Measurements from ENCODE around the gene FAM222B. TPM values are rescaled to one million over a fixed set of nuclear protein-coding genes. Genes with fewer than 3 reads are reported as not detected.
"Not testable (repeated sequence)": the region's sequence is repeated elsewhere in the genome, so short reads cannot be mapped to it uniquely, and the experiment has no call there.

FAM222B gene
- total RNA-seq, 2 donors from 2014 or later = 18.7 to 25.1 TPM

DNA sequence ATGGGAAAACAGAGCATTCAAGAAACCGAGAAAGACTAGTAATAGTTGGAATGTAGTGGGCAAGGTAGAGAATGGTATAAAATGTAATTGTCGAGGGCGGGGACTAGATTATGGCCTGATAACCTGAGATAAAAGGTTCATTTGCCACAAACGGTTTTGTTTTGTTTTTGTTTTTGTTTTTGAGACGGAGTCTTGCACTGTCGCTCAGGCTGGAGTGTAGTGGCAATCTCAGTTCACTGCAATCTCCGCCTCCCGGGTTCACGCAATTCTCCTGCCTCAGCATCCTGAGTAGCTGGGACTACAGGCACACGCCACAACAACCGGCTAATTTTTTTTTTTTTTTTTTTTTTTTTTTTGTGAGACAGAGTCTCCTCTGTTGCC is 112.7 kb downstream of the FAM222B start:
- Mint-ChIP-seq H3K27me3 (no peaks in the 10 kb centered on the region), H3K4me1 (peaks cover 10% of the 10 kb centered on the region), H3K9me3 (no peaks in the 10 kb centered on the region), H3K27ac (peak overlapping the region; percentile 27), H3K36me3 (ENCODE audit: low read depth) (peaks cover 34% of the 10 kb centered on the region), H3K4me3 (peak overlapping the region; percentile 100)
- ATAC-seq (replicated peaks) = no peak

- H3K4me3 Mint-ChIP-seq = peak within 1 kb of the TSS; percentile 100
- H3K27me3 Mint-ChIP-seq = no peaks in the 10 kb centered on the region
- peak within 1 kb of the TSS; percentile 99 for H3K27ac Mint-ChIP-seq
- peaks cover 21% of the 10 kb centered on the region for H3K4me1 Mint-ChIP-seq
- ATAC-seq (replicated peaks) = peak; percentile 49
- H3K9me3 Mint-ChIP-seq = no peaks in the 10 kb centered on the region
- H3K36me3 Mint-ChIP-seq (ENCODE audit: low read depth) = peaks cover 40% of the 10 kb centered on the region
These were observed 114.0 kb downstream of the FAM222B start, which contains the start of gene NEK8 for GRCh38 chr17:28728364-28729200. Gene NEK8 (plus strand): TSS chr17:28728788. CDS start chr17:28728814, 26 bp downstream.

DNA sequence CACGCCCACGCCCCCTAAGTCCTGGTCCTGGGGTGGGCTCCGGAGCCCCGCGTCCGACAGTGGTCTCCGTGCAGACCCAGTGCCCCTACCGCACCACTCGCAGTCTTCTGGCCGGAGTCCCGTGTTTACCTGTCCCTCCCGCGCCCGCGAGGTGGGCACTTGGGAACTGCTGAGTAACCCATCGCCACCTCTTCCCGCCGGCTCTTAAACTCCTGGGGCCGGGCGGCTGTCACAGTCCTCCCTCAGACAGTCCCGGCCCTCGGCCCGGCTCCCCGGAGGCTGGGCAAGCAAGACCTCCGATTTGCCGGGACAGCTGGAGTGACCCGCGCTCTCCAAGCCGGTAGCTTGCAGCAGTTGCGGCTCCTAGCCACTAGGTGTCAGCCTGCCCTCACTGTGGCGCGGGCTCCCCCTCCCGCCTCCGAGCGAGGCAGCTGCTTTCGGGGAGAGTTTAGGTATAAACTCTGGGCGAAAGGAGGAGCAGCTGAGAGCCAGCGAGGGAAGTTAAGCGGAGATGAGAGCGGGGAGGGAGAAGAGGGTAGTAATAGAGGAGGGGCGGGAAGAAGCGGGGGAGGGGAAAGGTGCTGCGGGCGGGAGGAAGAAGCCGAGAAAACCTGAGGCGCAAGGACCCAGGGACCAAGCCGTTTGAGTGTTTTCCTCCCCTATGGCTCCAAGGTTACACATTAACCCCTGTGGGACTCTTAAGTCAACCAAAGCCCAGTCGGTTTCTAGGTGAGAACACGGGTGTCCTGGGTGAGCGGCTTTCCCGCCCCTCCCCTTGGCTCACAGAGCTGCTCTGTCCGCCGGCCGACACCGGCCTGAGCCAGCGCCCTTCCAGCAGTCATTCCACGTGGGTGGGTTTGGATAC is 115.7 kb downstream of the FAM222B start:
- Mint-ChIP-seq H3K4me3 (peak overlapping the region; percentile 100), H3K36me3 (ENCODE audit: low read depth) (peaks cover 58% of the 10 kb centered on the region), H3K4me1 (peaks cover 27% of the 10 kb centered on the region), H3K9me3 (no peaks in the 10 kb centered on the region), H3K27ac (peak overlapping the region; percentile 99), H3K27me3 (no peaks in the 10 kb centered on the region)
- ATAC-seq (replicated peaks) = peak; percentile 32

DNA sequence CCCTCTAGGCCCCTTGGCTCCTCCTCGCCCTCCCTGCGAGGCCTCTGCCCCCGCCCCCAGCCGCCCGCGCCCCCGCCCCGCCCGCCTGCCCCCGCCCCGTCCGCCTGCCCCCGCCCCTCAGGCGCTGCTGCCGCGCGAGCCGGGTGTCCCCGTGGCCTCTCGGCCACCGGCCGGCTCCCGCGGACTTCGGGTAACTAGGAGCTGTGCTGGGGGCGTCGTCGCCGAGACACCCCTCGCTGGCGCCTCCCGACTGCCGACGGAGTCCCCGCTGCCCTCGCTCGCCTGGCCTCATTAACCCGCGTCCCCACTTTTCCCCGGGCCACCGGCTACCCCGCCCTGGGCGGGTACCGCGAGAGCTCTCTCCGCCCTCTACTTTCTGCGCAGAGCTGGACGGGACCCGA is 116.4 kb downstream of the FAM222B start, which contains the start of gene TLCD1:
Gene TLCD1 (minus strand): TSS at position 8 of the 401 bp plus-strand sequence. CDS start 136 bp downstream, outside the sequence.
- H3K27me3 Mint-ChIP-seq = no peaks in the 10 kb centered on the region
- H3K4me3 Mint-ChIP-seq = peak within 1 kb of the TSS; percentile 100
- peak; percentile 27 for ATAC-seq (replicated peaks)
- peaks cover 64% of the 10 kb centered on the region for H3K36me3 Mint-ChIP-seq (ENCODE audit: low read depth)
- H3K9me3 Mint-ChIP-seq = no peaks in the 10 kb centered on the region
- H3K27ac Mint-ChIP-seq = peak within 1 kb of the TSS; percentile 99
- H3K4me1 Mint-ChIP-seq = peaks cover 27% of the 10 kb centered on the region

- Mint-ChIP-seq H3K4me1 (peaks cover 27% of the 10 kb centered on the region), H3K4me3 (peak overlapping the region; percentile 100), H3K9me3 (no peaks in the 10 kb centered on the region), H3K27ac (peak overlapping the region; percentile 67), H3K36me3 (ENCODE audit: low read depth) (peaks cover 69% of the 10 kb centered on the region), H3K27me3 (no peaks in the 10 kb centered on the region)
- no peak for ATAC-seq (replicated peaks)
These were observed 116.8 kb downstream of the FAM222B start for GRCh38 chr17:28725660-28726225.

- H3K4me3 Mint-ChIP-seq = peak overlapping the region; percentile 100
- H3K9me3 Mint-ChIP-seq = no peaks in the 10 kb centered on the region
- peak overlapping the region; percentile 67 for H3K27ac Mint-ChIP-seq
- H3K27me3 Mint-ChIP-seq = no peaks in the 10 kb centered on the region
- peaks cover 27% of the 10 kb centered on the region for H3K4me1 Mint-ChIP-seq
- H3K36me3 Mint-ChIP-seq (ENCODE audit: low read depth) = peaks cover 74% of the 10 kb centered on the region
- ATAC-seq (replicated peaks) = no peak
These were observed 117.4 kb downstream of the FAM222B start for GRCh38 chr17:28725166-28725659.

GRCh38 chr17:28724500-28725165 is 118.0 kb downstream of the FAM222B start:
- Mint-ChIP-seq H3K36me3 (ENCODE audit: low read depth) (peaks cover 80% of the 10 kb centered on the region), H3K27ac (peak overlapping the region; percentile 67), H3K4me1 (peaks cover 23% of the 10 kb centered on the region), H3K27me3 (no peaks in the 10 kb centered on the region), H3K9me3 (no peaks in the 10 kb centered on the region), H3K4me3 (peak overlapping the region; percentile 100)
- no peak for ATAC-seq (replicated peaks)

GRCh38 chr17:28723836-28724499 is 118.6 kb downstream of the FAM222B start:
- not testable (repeated sequence) for H3K27me3 Mint-ChIP-seq; ATAC-seq (replicated peaks); H3K9me3 Mint-ChIP-seq
- peak overlapping the region; percentile 67 for H3K27ac Mint-ChIP-seq
- H3K4me1 Mint-ChIP-seq = peaks cover 24% of the 10 kb centered on the region
- peak overlapping the region; percentile 100 for H3K4me3 Mint-ChIP-seq
- H3K36me3 Mint-ChIP-seq (ENCODE audit: low read depth) = peaks cover 83% of the 10 kb centered on the region

- H3K27me3 Mint-ChIP-seq = no peaks in the 10 kb centered on the region
- H3K9me3 Mint-ChIP-seq = no peaks in the 10 kb centered on the region
- H3K4me3 Mint-ChIP-seq = peak overlapping the region; percentile 100
- ATAC-seq (replicated peaks) = no peak
- H3K27ac Mint-ChIP-seq = peak overlapping the region; percentile 40
- peaks cover 81% of the 10 kb centered on the region for H3K36me3 Mint-ChIP-seq (ENCODE audit: low read depth)
- peaks cover 26% of the 10 kb centered on the region for H3K4me1 Mint-ChIP-seq
These were observed 119.3 kb downstream of the FAM222B start for GRCh38 chr17:28723159-28723835.

- peak overlapping the region; percentile 100 for H3K4me3 Mint-ChIP-seq
- no peaks in the 10 kb centered on the region for H3K9me3 Mint-ChIP-seq
- peaks cover 74% of the 10 kb centered on the region for H3K36me3 Mint-ChIP-seq (ENCODE audit: low read depth)
- H3K27me3 Mint-ChIP-seq = no peaks in the 10 kb centered on the region
- ATAC-seq (replicated peaks) = no peak
- peaks cover 30% of the 10 kb centered on the region for H3K4me1 Mint-ChIP-seq
- peak overlapping the region; percentile 99 for H3K27ac Mint-ChIP-seq
These were observed 120.0 kb downstream of the FAM222B start for GRCh38 chr17:28722417-28723158.

DNA sequence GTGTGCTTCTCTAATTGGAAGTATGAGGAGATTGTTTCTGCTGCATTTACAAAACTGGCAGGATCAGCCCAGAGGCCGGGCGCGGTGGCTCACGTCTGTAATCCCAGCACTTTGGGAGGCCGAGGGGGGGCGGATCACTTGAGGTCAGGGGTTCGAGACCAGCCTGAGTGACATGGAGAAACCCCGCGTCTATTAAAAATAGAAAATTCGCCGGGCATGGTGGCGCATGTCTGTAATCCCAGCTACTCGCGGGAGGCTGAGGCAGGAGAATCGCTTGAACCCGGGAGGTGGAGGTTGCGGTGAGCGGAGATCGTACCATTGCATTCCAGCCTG is 121.6 kb downstream of the FAM222B start:
- peaks cover 65% of the 10 kb centered on the region for H3K36me3 Mint-ChIP-seq (ENCODE audit: low read depth)
- peak overlapping the region; percentile 99 for H3K27ac Mint-ChIP-seq
- H3K4me1 Mint-ChIP-seq = peaks cover 30% of the 10 kb centered on the region
- ATAC-seq (replicated peaks); H3K9me3 Mint-ChIP-seq; H3K27me3 Mint-ChIP-seq: not testable (repeated sequence)
- H3K4me3 Mint-ChIP-seq = peak overlapping the region; percentile 100

DNA sequence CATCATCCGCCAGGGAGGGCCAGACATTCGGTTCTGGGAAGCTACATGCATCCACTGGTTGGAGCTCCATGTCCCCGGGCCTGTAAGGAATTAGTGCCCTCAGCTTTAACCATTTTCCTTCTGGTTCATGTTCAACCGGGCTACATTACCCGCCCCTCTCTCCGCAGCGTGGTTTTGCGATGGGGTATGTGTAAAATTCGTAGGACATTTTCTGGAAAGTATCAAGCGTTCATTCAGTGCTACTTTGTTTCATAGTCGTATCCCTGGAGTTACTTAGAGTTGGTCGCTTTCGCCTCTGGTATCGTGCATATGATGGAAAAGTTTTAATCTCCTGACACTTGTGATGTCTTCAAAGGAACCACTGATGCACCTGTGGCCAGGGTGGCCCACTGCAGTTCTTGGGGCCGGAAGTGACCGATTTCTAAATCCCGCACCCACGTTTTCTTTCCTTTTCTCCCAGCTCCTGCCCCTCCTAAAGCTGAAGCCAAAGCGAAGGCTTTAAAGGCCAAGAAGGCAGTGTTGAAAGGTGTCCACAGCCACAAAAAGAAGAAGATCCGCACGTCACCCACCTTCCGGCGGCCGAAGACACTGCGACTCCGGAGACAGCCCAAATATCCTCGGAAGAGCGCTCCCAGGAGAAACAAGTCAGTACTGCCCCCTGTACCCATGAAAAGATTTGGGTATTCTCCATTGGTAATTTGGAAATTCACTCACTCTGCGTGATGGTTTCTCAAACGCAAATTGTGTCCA is 122.2 kb downstream of the FAM222B start:
- no peaks in the 10 kb centered on the region for H3K9me3 Mint-ChIP-seq
- H3K27me3 Mint-ChIP-seq = peaks cover 3% of the 10 kb centered on the region
- peak overlapping the region; percentile 100 for H3K4me3 Mint-ChIP-seq
- H3K36me3 Mint-ChIP-seq (ENCODE audit: low read depth) = peaks cover 61% of the 10 kb centered on the region
- peak; percentile 7 for ATAC-seq (replicated peaks)
- peak overlapping the region; percentile 99 for H3K27ac Mint-ChIP-seq
- H3K4me1 Mint-ChIP-seq = peaks cover 30% of the 10 kb centered on the region
